Type B pancreatic cell (in vitro differentiated cells): ENCODE data around the gene BBOX1. TPM values are rescaled to one million over a fixed set of nuclear protein-coding genes. Genes with fewer than 3 reads are reported as not detected.
A peak's percentile ranks its signal among the peaks of the same experiment; 100 is the strongest.

Source experiments
- DNase-seq: peaks from one replicate; pipeline ENCODE4 v3.0.0; 2021; ENCODE audit warnings: mixed read lengths; ENCODE audit not compliant: unreplicated experiment; ENCODE audit errors: extremely low spot score
- H3K27ac Mint-ChIP-seq: 2 replicates; pipeline ENCODE4 v1.8.0; 2021; ENCODE audit warnings: mild to moderate bottlenecking, mixed read lengths
- H3K27me3 Mint-ChIP-seq: 2 replicates; pipeline ENCODE4 v1.8.0; 2021; ENCODE audit warnings: mixed read lengths
- H3K36me3 Mint-ChIP-seq: 2 replicates; pipeline ENCODE4 v1.8.0; 2021; ENCODE audit warnings: mixed read lengths
- H3K4me1 Mint-ChIP-seq: one replicate; pipeline ENCODE4 v1.8.0; 2021; ENCODE audit warnings: mixed read lengths; ENCODE audit not compliant: unreplicated experiment
- H3K4me3 Mint-ChIP-seq: 2 replicates; pipeline ENCODE4 v1.8.0; 2021; ENCODE audit warnings: mild to moderate bottlenecking, mixed read lengths
- H3K9me3 Mint-ChIP-seq: 2 replicates; pipeline ENCODE4 v1.8.0; 2021; ENCODE audit warnings: mixed read lengths
- total RNA-seq: library from RNA; stranded (reverse); gene quantifications from 2 replicates; pipeline ENCODE4 v1.2.1, GENCODE V29; 2021; ENCODE audit warnings: low replicate concordance
- TF ChIP-seq, protein P1 (sequence below): fragments of 200-600 bp; sonication (generic); conservative IDR thresholded peaks from 2 replicates; pipeline ENCODE4 v1.5.0; 2021; ENCODE audit warnings: antibody characterized with exemption, mild to moderate bottlenecking

The BBOX1 gene
- total RNA-seq, 1 donor from 2014 or later: 0.27 TPM

DNA sequence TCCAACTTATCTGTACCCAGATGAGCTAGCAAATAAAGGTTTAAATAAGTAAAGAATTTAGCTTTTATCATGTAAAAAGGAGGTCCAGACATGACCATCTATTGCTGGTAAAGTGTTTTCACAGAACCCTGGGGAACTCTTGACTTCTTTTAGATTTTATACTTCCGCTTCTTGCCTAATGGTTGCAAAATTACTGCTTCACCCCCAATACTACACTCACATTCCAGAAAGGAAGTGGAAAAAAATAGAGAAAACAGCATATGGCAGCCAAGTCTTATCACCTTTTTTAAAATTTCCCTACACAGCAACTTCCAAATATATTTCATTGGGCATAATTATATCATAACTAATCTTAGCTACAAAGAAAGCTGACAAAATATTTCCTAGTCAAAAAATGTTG, 12.1 kb downstream of the BBOX1 start:
- peaks cover 4% of the 10 kb centered on the region for H3K4me1 Mint-ChIP-seq
- DNase-seq: no peak
- no peaks in the 10 kb centered on the region for H3K27me3 Mint-ChIP-seq
- no peak overlapping the region for H3K27ac Mint-ChIP-seq
- no peak overlapping the region for H3K4me3 Mint-ChIP-seq
- no peaks in the 10 kb centered on the region for H3K36me3 Mint-ChIP-seq
- H3K9me3 Mint-ChIP-seq: no peaks in the 10 kb centered on the region
- TF ChIP-seq, protein P1, sequence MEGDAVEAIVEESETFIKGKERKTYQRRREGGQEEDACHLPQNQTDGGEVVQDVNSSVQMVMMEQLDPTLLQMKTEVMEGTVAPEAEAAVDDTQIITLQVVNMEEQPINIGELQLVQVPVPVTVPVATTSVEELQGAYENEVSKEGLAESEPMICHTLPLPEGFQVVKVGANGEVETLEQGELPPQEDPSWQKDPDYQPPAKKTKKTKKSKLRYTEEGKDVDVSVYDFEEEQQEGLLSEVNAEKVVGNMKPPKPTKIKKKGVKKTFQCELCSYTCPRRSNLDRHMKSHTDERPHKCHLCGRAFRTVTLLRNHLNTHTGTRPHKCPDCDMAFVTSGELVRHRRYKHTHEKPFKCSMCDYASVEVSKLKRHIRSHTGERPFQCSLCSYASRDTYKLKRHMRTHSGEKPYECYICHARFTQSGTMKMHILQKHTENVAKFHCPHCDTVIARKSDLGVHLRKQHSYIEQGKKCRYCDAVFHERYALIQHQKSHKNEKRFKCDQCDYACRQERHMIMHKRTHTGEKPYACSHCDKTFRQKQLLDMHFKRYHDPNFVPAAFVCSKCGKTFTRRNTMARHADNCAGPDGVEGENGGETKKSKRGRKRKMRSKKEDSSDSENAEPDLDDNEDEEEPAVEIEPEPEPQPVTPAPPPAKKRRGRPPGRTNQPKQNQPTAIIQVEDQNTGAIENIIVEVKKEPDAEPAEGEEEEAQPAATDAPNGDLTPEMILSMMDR: no peak

DNA sequence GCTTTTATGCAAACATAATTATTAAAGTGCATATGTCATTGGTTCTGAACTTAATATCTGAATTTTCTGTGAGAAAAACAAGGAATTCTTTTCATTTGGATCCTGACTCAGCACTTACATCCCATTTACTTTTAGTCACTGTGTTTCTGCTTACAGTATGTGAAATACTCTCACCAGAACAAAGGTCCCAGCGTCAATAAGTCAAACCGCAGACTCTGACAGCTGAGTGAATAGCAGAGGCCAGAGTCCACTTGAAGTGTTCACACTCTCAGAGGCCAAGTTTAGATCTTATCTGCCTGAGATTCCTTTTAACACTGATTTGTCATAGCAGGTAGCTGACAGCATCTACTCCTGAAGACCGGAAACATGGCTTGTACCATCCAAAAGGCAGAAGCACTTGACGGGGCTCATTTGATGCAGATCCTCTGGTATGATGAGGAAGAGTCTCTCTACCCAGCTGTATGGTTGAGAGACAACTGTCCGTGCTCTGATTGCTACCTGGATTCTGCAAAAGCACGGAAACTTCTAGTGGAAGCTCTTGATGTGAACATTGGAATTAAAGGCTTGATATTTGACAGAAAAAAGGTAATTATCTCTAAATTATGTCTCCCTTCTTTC, 14.6 kb downstream of the BBOX1 start:
- peaks cover 4% of the 10 kb centered on the region for H3K4me1 Mint-ChIP-seq
- no peaks in the 10 kb centered on the region for H3K27me3 Mint-ChIP-seq
- peaks cover 5% of the 10 kb centered on the region for H3K9me3 Mint-ChIP-seq
- TF ChIP-seq, protein P1: no peak
- DNase-seq: no peak
- no peak overlapping the region for H3K4me3 Mint-ChIP-seq
- no peaks in the 10 kb centered on the region for H3K36me3 Mint-ChIP-seq
- peak overlapping the region; percentile 48 for H3K27ac Mint-ChIP-seq

DNA sequence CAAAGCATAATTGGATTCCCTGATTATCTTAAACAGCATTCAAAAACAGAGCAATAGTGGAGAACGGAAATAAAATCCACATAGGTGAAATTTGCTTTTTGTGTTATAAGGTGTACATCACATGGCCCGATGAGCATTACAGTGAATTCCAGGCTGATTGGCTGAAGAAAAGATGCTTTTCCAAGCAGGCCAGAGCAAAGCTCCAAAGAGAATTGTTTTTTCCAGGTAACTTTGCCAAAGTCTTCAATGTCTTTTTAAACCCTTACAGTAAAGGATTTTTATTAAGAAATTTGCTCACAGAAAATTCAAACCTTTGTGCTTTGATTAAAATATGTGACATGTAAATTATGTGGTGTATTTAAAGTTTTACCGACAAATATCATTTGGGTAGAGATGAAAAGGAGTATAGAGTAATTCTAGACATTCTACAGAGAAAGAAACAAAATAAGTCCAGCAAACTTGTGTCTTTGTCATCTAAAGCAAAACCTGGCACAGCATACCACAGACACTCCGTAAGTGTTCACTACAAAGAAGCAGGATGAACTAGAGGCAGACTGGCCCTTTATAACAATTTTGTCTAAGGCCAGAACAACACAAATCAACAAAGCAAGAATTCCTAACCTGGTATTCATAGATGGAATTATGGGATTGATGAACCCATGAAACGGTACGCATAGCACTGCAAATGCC, 16.6 kb downstream of the BBOX1 start:
- Mint-ChIP-seq H3K9me3 (peaks cover 5% of the 10 kb centered on the region), H3K27me3 (no peaks in the 10 kb centered on the region), H3K4me1 (peaks cover 10% of the 10 kb centered on the region), H3K27ac (no peak overlapping the region), H3K36me3 (no peaks in the 10 kb centered on the region), H3K4me3 (no peak overlapping the region)
- no peak for DNase-seq
- TF ChIP-seq, protein P1: no peak

DNA sequence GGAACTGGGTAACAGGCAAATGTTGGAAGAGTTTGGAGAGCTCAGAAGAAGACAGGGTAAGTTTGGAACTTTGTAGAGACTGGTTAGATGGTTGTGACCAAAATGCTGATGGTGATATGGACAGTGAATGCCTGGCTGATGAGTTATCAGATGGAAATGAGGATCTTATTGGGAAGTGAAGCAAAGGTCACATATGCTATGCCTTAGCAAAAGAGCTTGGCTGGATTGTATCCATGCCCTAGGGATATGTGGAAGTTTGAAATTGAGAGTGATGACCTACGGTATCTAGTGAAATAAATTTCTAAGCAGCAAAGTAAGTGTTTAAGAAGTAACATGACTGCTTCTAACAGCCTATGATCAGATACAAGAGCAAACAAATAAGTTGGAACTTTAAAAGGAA, 17.8 kb downstream of the BBOX1 start:
- TF ChIP-seq, protein P1: no peak
- Mint-ChIP-seq H3K27ac (no peak overlapping the region), H3K27me3 (no peaks in the 10 kb centered on the region), H3K4me1 (peaks cover 10% of the 10 kb centered on the region), H3K4me3 (no peak overlapping the region), H3K36me3 (no peaks in the 10 kb centered on the region), H3K9me3 (peaks cover 5% of the 10 kb centered on the region)
- DNase-seq: no peak

DNA sequence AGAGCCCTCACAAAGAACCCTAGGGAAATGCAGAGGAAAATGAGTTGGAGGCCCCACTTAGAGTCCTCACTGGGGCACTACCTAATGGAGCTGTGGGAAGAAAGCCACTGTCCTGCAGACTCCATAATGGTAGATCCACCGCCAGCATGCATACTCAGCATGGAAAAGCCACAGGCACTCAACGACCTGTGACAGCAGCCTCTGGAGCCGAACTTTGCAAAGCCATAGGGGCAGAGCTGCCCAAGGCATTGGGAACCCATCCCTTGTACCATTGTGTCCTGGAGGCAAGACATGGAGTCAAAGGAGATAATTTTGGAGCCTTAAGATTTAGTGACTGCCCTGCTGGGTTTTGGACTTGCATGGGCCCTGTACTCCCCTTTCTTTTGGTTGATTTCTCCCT, 18.8 kb downstream of the BBOX1 start:
- Mint-ChIP-seq H3K27ac (no peak overlapping the region), H3K9me3 (peaks cover 5% of the 10 kb centered on the region), H3K36me3 (no peaks in the 10 kb centered on the region), H3K27me3 (no peaks in the 10 kb centered on the region), H3K4me1 (peaks cover 10% of the 10 kb centered on the region), H3K4me3 (no peak overlapping the region)
- no peak for DNase-seq
- TF ChIP-seq, protein P1: no peak
